ENCODE data around the gene PTRH1. TPM values are rescaled to one million over a fixed set of nuclear protein-coding genes. Genes with fewer than 3 reads are reported as not detected.
"Not testable (repeated sequence)": the region's sequence is repeated elsewhere in the genome, so short reads cannot be mapped to it uniquely, and the experiment has no call there.

The PTRH1 gene
- total and polyA plus RNA-seq, 10 of the 15 experiments (the other 5 are each of a cell fraction or from before 2014, with no cell fraction given), result 0.69 to 38.4 (median 10.2) TPM

GRCh38 chr9:127758843-127759242, 43.4 kb upstream of the PTRH1 start (continued):
- no peak for TF ChIP-seq PKNOX1 (IDR thresholded peaks at IDR 0.05)
- no peak for TF ChIP-seq IRF4 (IDR thresholded peaks at IDR 0.05; ENCODE audit: low read depth, low read length)
- no peak for TF ChIP-seq NRF1 (conservative IDR thresholded peaks at IDR 0.05; ENCODE audit: low read depth, low read length)
- no peak for TF ChIP-seq PAX8 (IDR thresholded peaks at IDR 0.05)
- no peak for TF ChIP-seq POLR2AphosphoS5 (IDR thresholded peaks at IDR 0.05; ENCODE audit: low read length)
- no peak for TF ChIP-seq PAX5 (IDR thresholded peaks at IDR 0.05; ENCODE audit: borderline replicate concordance, low read depth, low read length)
- no peak for TF ChIP-seq BCL11A (IDR thresholded peaks at IDR 0.05; ENCODE audit: low read depth, low read length)
- TF ChIP-seq ZNF24 (IDR thresholded peaks at IDR 0.05), result no peak
- no peak for TF ChIP-seq MTA2 (IDR thresholded peaks at IDR 0.05; ENCODE audit: low read depth)
- no peak for TF ChIP-seq CHD1 (IDR thresholded peaks at IDR 0.05; ENCODE audit: low read depth, low read length)
- TF ChIP-seq IKZF2 (IDR thresholded peaks at IDR 0.05), result no peak
- TF ChIP-seq MEF2B (IDR thresholded peaks at IDR 0.05; ENCODE audit: partially characterized antibody, poor library complexity, severe bottlenecking), result no peak
- no peak for TF ChIP-seq CBX3 (IDR thresholded peaks at IDR 0.05; ENCODE audit: borderline replicate concordance, low read depth)

GRCh38 chr9:127756776-127757175, 41.3 kb upstream of the PTRH1 start:
- intact Hi-C loops (cut with micrococcal nuclease; ENCODE audit: unreplicated experiment); DNase-seq (ENCODE audit: low read depth, low spot score); H3K4me2 ChIP-seq (ENCODE audit: control insufficient read depth, insufficient read depth); H3K4me3 ChIP-seq; H4K20me1 ChIP-seq (ENCODE audit: control insufficient read depth, insufficient read depth); H3K9me3 ChIP-seq (replicated peaks; ENCODE audit: control insufficient read depth, insufficient read depth, low read length); H3K27me3 ChIP-seq (replicated peaks in 1 of 2; ENCODE audit: control insufficient read depth in 2 of 2, insufficient read depth in 2 of 2, low read length in 1 of 2); H3K4me1 ChIP-seq (ENCODE audit: control insufficient read depth, insufficient read depth, low read length); H3K27ac ChIP-seq (ENCODE audit: control insufficient read depth, insufficient read depth); ATAC-seq; H3K79me2 ChIP-seq (ENCODE audit: control insufficient read depth, insufficient read depth, low read length); BruUV-seq (replicated peaks); H3K9ac ChIP-seq (ENCODE audit: control insufficient read depth, insufficient read depth, low read length); H2AFZ ChIP-seq (ENCODE audit: control insufficient read depth, low read depth, low read length); in situ Hi-C loops (cut with MboI); FAIRE-seq: not testable (repeated sequence)
- SMC1A ChIA-PET (ENCODE audit: uncharacterized antibody, unreplicated experiment), result interaction anchor here (1.1 to 1.9 kb wide), 3 partner anchors 11 to 13 kb away, joined by 3 to 6 read pairs (median 5); no protein-coding TSS in a partner anchor
- POLR2A ChIA-PET, result interaction anchor here (0.6 to 1.2 kb wide), 2 partner anchors 14 to 361 kb away, joined by 6 to 9 read pairs; no protein-coding TSS in a partner anchor
- 0 out of 2 replicates have a peak, but pooled peaks have one; percentile 13 for TF ChIP-seq NR2F1 (conservative IDR thresholded peaks at IDR 0.05)
- H3K36me3 ChIP-seq (ENCODE audit: control insufficient read depth in 2 of 2, insufficient read depth in 2 of 2, low read length in 1 of 2), result peaks cover 0 to 10% of the 10 kb centered on the region in 2 experiments
- CTCF ChIA-PET, result interaction anchor here (1.0 to 2.0 kb wide), 2 partner anchors 14 to 22 kb away, joined by 3 to 9 read pairs; partner anchors contain the start of gene TOR2A
- RAD21 ChIA-PET (ENCODE audit: unreplicated experiment), result interaction anchor here (0.9 kb wide), 1 partner anchor 113 kb away, joined by 3 read pairs; no protein-coding TSS in a partner anchor
- WGBS (ENCODE audit: insufficient coverage, insufficient replicate concordance, low lambda C conversion rate, missing lambda C conversion rate), result 100% methylated on average over 11 of the region's 11 CpGs

All from GM12878 (cell line).